Dendritic cell treated with granulocyte-macrophage colony-stimulating factor and Interleukin-4, amounts not matched to agents 40 ng/mL and 50 ng/mL, for 4 days (primary cell): ENCODE results near the gene FAT1.

Experiments
- H3K27ac Mint-ChIP-seq: one replicate; pipeline ENCODE4 v1.8.0; 2022; ENCODE audit warnings: mild to moderate bottlenecking, mixed read lengths
- H3K27me3 Mint-ChIP-seq: one replicate; pipeline ENCODE4 v1.8.0; 2022; ENCODE audit warnings: mild to moderate bottlenecking, mixed read lengths
- H3K36me3 Mint-ChIP-seq: one replicate; pipeline ENCODE4 v1.8.0; 2022; ENCODE audit warnings: low read depth, mixed read lengths
- H3K4me1 Mint-ChIP-seq: one replicate; pipeline ENCODE4 v1.8.0; 2022; ENCODE audit warnings: low read depth, mixed read lengths
- H3K4me3 Mint-ChIP-seq: one replicate; pipeline ENCODE4 v1.8.0; 2022; ENCODE audit warnings: mild to moderate bottlenecking, moderate library complexity, mixed read lengths
- H3K9me3 Mint-ChIP-seq: one replicate; pipeline ENCODE4 v1.8.0; 2022; ENCODE audit warnings: mixed read lengths
- intact Hi-C: fragments of 100-400 bp; cut with micrococcal nuclease; formaldehyde crosslinking; loops from one replicate; pipeline ENCODE4 v1.15.0; 2022

The FAT1 gene

GRCh38 chr4:186570193-186570996 is 153.3 kb downstream of the FAT1 start:
- Mint-ChIP-seq H3K27ac (no peak overlapping the region), H3K4me1 (no peaks in the 10 kb centered on the region), H3K4me3 (no peak overlapping the region), H3K9me3 (no peaks in the 10 kb centered on the region), H3K27me3 (no peaks in the 10 kb centered on the region), H3K36me3 (no peaks in the 10 kb centered on the region)
- intact Hi-C loops = no loop called here

DNA sequence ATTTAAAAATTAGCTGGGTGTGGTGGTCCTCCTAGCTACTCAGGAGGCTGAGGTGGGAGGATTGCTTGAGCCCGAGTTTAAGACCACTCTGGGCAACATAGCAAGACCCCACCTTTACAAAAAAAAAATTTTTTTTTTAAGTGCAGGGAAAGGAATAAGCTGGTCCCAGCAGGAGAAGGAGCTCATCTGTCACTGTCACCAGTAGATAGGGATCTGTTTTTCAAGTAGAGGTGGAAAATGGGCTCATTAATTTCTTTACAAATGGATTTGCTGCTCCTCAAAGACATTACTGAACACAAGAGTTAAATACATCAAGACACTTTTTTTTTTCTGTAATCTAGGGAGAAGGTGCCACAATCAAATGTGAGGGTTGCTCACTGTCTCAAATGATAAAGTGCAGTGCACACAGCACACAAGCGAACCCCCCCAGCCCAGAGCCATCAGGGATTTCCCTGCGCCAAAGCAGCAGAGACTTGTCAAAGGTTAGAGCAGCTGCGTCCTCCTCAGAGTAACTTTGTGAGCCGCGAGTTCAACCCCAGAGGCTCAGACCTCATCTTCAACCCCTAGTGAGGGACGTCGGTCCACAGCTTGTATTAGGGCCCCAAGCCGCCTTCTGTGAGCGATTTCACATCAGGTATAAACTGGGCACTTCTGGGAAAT is 154.0 kb downstream of the FAT1 start:
- no peaks in the 10 kb centered on the region for H3K9me3 Mint-ChIP-seq
- intact Hi-C loops = no loop called here

DNA sequence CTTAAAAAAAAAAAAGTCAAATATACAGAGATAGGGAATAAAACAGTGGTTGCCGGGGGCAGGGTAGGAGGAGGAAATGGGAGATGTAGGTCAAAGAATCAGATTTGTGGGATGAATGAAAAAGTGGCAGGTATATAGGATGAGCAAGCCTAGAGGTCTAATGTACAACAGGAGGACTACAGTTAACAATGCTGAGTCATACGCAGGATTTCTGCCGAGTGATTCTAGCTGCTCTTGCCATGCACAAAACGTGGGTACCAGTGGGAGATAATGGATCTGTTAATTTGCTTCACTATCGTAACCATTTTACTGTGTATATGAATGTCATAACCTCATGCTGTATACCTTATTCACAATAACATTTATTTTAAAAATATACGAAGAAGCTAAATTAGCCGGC is 157.6 kb downstream of the FAT1 start:
- Mint-ChIP-seq H3K36me3 (no peaks in the 10 kb centered on the region), H3K4me3 (no peak overlapping the region), H3K4me1 (no peaks in the 10 kb centered on the region), H3K27ac (no peak overlapping the region), H3K9me3 (no peaks in the 10 kb centered on the region), H3K27me3 (no peaks in the 10 kb centered on the region)
- intact Hi-C loops = no loop called here

More for the DNA sequence above, 154.0 kb downstream of the FAT1 start:
- Mint-ChIP-seq H3K36me3 (no peaks in the 10 kb centered on the region), H3K27me3 (no peaks in the 10 kb centered on the region), H3K4me1 (no peaks in the 10 kb centered on the region), H3K4me3 (no peak overlapping the region), H3K27ac (no peak overlapping the region)

- Mint-ChIP-seq H3K4me3 (no peak overlapping the region), H3K27ac (no peak overlapping the region), H3K4me1 (no peaks in the 10 kb centered on the region), H3K36me3 (no peaks in the 10 kb centered on the region), H3K9me3 (no peaks in the 10 kb centered on the region), H3K27me3 (no peaks in the 10 kb centered on the region)
- intact Hi-C loops = no loop called here
Measured at GRCh38 chr4:186563761-186564160, 159.9 kb downstream of the FAT1 start.

DNA sequence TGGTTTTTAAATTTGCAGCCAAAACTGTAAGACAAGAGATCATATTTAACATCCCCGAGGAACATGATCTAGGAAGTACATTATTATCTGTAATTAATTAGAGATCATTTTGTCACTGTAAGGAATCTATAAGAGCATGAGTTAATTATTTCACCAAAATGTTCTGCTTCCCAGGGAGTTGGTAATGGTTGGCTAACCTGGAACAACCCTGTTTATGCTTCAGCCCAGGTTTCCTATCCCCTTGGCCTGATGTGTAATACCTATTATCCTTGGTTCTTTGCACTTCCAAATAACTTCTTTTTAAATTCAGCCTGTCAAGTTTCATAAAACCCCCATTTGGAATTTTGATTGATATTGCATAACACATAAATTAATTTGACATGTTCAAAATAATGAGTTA is 161.9 kb downstream of the FAT1 start:
- no peak overlapping the region for H3K4me3 Mint-ChIP-seq

DNA sequence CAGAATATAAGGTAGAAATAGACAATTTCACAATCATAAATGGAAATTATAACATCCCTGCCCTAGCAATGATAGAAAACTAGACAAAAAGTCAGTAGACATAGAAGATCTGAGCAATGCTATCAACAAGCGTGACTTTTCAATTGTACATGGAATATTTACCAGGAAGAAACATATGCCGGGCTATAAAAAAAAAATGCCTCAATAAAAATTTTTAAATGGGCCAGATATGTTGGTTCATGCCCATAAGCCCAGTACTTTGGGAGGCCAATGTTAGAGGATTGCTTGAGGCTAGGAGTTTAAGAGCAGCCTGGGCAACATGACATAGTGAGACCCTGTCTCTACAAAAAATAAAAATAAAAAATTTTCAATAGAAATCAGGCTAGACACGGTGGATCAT is 163.0 kb downstream of the FAT1 start:
- no peak overlapping the region for H3K4me3 Mint-ChIP-seq
- no peaks in the 10 kb centered on the region for H3K36me3 Mint-ChIP-seq
- H3K9me3 Mint-ChIP-seq = no peaks in the 10 kb centered on the region
- H3K27ac Mint-ChIP-seq = no peak overlapping the region
- intact Hi-C loops = no loop called here
- H3K27me3 Mint-ChIP-seq = peaks cover 4% of the 10 kb centered on the region
- H3K4me1 Mint-ChIP-seq = no peaks in the 10 kb centered on the region

More for the DNA sequence above, 161.9 kb downstream of the FAT1 start:
- Mint-ChIP-seq H3K4me1 (no peaks in the 10 kb centered on the region), H3K36me3 (no peaks in the 10 kb centered on the region), H3K27me3 (no peaks in the 10 kb centered on the region), H3K9me3 (no peaks in the 10 kb centered on the region), H3K27ac (no peak overlapping the region)
- intact Hi-C loops = no loop called here

DNA sequence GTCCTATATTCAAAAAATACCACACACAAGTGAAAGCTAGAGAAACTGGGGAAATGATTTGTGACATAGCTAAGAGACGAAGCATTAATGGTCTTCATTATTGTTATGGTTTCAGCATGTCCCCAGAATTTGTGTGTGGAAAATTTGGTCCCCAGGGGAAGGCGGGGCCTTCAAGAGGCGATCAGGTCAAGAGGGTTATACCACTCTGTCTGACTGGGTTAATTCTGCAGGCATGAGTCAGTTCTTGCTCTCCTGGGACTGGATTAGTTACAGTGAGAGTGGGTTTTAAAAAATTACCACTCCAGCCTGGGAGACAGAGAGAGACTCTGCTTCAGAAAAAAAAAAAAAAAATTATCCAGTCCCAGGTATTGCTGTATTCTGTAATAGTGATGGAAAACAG is 166.2 kb downstream of the FAT1 start:
- Mint-ChIP-seq H3K27me3 (peaks cover 19% of the 10 kb centered on the region), H3K4me3 (no peak overlapping the region), H3K9me3 (no peaks in the 10 kb centered on the region), H3K4me1 (no peaks in the 10 kb centered on the region), H3K36me3 (no peaks in the 10 kb centered on the region), H3K27ac (no peak overlapping the region)
- intact Hi-C loops = no loop called here

- Mint-ChIP-seq H3K9me3 (no peaks in the 10 kb centered on the region), H3K36me3 (no peaks in the 10 kb centered on the region)
Measured at GRCh38 chr4:186557061-186557460, 166.6 kb downstream of the FAT1 start.

GRCh38 chr4:186554914-186555827 is 168.5 kb downstream of the FAT1 start, which contains the start of gene MTNR1A:
MTNR1A (minus strand) TSS chr4:186555567; CDS start chr4:186555365, 202 bp downstream.
- Mint-ChIP-seq H3K4me3 (no peak within 1 kb of the TSS), H3K4me1 (no peaks in the 10 kb centered on the region), H3K27ac (no peak within 1 kb of the TSS), H3K27me3 (peaks cover 19% of the 10 kb centered on the region), H3K36me3 (no peaks in the 10 kb centered on the region), H3K9me3 (no peaks in the 10 kb centered on the region)
- intact Hi-C loops = no loop called here

More at GRCh38 chr4:186557061-186557460, 166.6 kb downstream of the FAT1 start:
- no peak overlapping the region for H3K27ac Mint-ChIP-seq
- intact Hi-C loops = no loop called here
- H3K27me3 Mint-ChIP-seq = peaks cover 19% of the 10 kb centered on the region
- H3K4me3 Mint-ChIP-seq = no peak overlapping the region
- no peaks in the 10 kb centered on the region for H3K4me1 Mint-ChIP-seq

GRCh38 chr4:186554539-186554913 is 169.1 kb downstream of the FAT1 start:
- no peaks in the 10 kb centered on the region for H3K36me3 Mint-ChIP-seq
- no peaks in the 10 kb centered on the region for H3K9me3 Mint-ChIP-seq
- H3K27me3 Mint-ChIP-seq = peaks cover 19% of the 10 kb centered on the region
- intact Hi-C loops = no loop called here
- no peak overlapping the region for H3K27ac Mint-ChIP-seq
- H3K4me1 Mint-ChIP-seq = no peaks in the 10 kb centered on the region
- no peak overlapping the region for H3K4me3 Mint-ChIP-seq

- H3K27ac Mint-ChIP-seq = no peak overlapping the region
- intact Hi-C loops = no loop called here
- H3K9me3 Mint-ChIP-seq = no peaks in the 10 kb centered on the region
- H3K27me3 Mint-ChIP-seq = peaks cover 19% of the 10 kb centered on the region
- no peaks in the 10 kb centered on the region for H3K36me3 Mint-ChIP-seq
- H3K4me3 Mint-ChIP-seq = no peak overlapping the region
- no peaks in the 10 kb centered on the region for H3K4me1 Mint-ChIP-seq
Measured at GRCh38 chr4:186553717-186554116, 169.9 kb downstream of the FAT1 start.

DNA sequence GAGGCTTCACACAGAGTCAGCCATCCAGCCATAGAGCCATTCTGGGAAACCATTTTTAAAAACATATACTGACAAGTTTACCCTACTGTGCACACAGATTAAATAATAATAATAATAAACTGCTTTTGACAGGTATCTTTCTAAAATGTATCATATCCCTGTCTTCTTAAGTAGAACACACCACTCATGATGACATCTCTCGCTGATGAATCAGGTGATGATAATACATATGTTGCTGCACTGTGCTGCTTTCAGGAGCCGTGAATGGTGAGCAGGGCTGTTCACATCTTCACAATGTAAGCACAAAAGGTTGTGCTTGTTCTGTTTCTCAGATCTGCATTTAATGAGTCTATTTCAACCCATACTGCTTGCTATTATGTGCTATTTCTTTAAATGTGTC is 171.8 kb downstream of the FAT1 start:
- peaks cover 19% of the 10 kb centered on the region for H3K27me3 Mint-ChIP-seq
- H3K4me1 Mint-ChIP-seq = no peaks in the 10 kb centered on the region
- H3K9me3 Mint-ChIP-seq = peaks cover 11% of the 10 kb centered on the region
- no peak overlapping the region for H3K27ac Mint-ChIP-seq
- H3K36me3 Mint-ChIP-seq = no peaks in the 10 kb centered on the region
- intact Hi-C loops = no loop called here
- no peak overlapping the region for H3K4me3 Mint-ChIP-seq

- Mint-ChIP-seq H3K4me3 (no peak overlapping the region), H3K4me1 (no peaks in the 10 kb centered on the region), H3K27ac (no peak overlapping the region), H3K27me3 (no peaks in the 10 kb centered on the region), H3K9me3 (peaks cover 53% of the 10 kb centered on the region), H3K36me3 (no peaks in the 10 kb centered on the region)
- intact Hi-C loops = no loop called here
Measured at GRCh38 chr4:186545436-186545835, 178.2 kb downstream of the FAT1 start.

GRCh38 chr4:186543206-186543605 is 180.4 kb downstream of the FAT1 start:
- no peaks in the 10 kb centered on the region for H3K4me1 Mint-ChIP-seq

More at GRCh38 chr4:186543206-186543605, 180.4 kb downstream of the FAT1 start:
- Mint-ChIP-seq H3K27me3 (no peaks in the 10 kb centered on the region), H3K9me3 (peaks cover 71% of the 10 kb centered on the region), H3K4me3 (no peak overlapping the region), H3K36me3 (no peaks in the 10 kb centered on the region), H3K27ac (no peak overlapping the region)
- intact Hi-C loops = no loop called here
